K562 (cell line): ENCODE results near the gene CNKSR1. TPM values are rescaled to one million over a fixed set of nuclear protein-coding genes. Genes with fewer than 3 reads are reported as not detected.

Experiments
- BCOR ChIP-seq: fragments of 450-650 bp; IDR thresholded peaks from 2 replicates; pipeline ENCODE4 v1.6.1; 2016
- CHD2 ChIP-seq: IDR thresholded peaks from 2 replicates; pipeline ENCODE4 v1.6.1; 2011; ENCODE audit warnings: low read depth, low read length
- CSDE1 ChIP-seq, 2 experiments: fragments of 450-650 bp; IDR thresholded peaks; 2 replicates each; pipeline ENCODE4 v1.6.1; 2016; ENCODE audit warnings: mild to moderate bottlenecking in 1 of 2
- DLX4 ChIP-seq: fragments of 250-450 bp; sonication (Bioruptor Pico); IDR thresholded peaks from 2 replicates; pipeline ENCODE4 v1.6.1; 2021; ENCODE audit warnings: mild to moderate bottlenecking
- FOXK2 ChIP-seq, 2 experiments: fragments of 450-650 bp; IDR thresholded peaks in 1 of 2; conservative IDR thresholded peaks in 1 of 2; 2 replicates each; pipeline ENCODE4 v1.6.1; 2016; ENCODE audit warnings: low read depth in 2 of 2, mild to moderate bottlenecking in 1 of 2
- FOXP4 ChIP-seq: sonication (generic); formaldehyde crosslinking; IDR thresholded peaks from 2 replicates; pipeline ENCODE4 v1.8.0; 2022; ENCODE audit warnings: mild to moderate bottlenecking, missing genetic modification reagents, borderline replicate concordance
- KDM4B ChIP-seq, 2 experiments: fragments of 450-650 bp in 1 of 2; sonication (generic) in 1 of 2; IDR thresholded peaks; 2 replicates each; pipeline ENCODE4 v1.6.1; 2016 to 2017; ENCODE audit warnings: borderline replicate concordance in 2 of 2, antibody characterized with exemption in 1 of 2, low read depth in 1 of 2, mild to moderate bottlenecking in 1 of 2
- KLF10 ChIP-seq: fragments of 250-450 bp; sonication (Bioruptor Pico); IDR thresholded peaks from 2 replicates; pipeline ENCODE4 v1.6.1; 2021; ENCODE audit warnings: matching md5 sums
- MITF ChIP-seq: IDR thresholded peaks from 2 replicates; pipeline ENCODE4 v1.6.1; 2014; ENCODE audit warnings: antibody characterized with exemption
- MYNN ChIP-seq, 2 experiments: sonication (generic); formaldehyde crosslinking in 1 of 2; IDR thresholded peaks; 2 replicates each; pipeline versions ENCODE4 v1.5.0 to v1.6.1; 2016 to 2020; ENCODE audit warnings: antibody characterized with exemption in 1 of 2, missing genetic modification reagents in 1 of 2
- NFE2L1 ChIP-seq: fragments of 450-650 bp; IDR thresholded peaks from 2 replicates; pipeline ENCODE4 v1.6.1; 2016; ENCODE audit warnings: missing genetic modification characterization, low read depth, mild to moderate bottlenecking, missing compliant biosample characterization, moderate library complexity, borderline replicate concordance
- NFIC ChIP-seq: fragments of 450-650 bp; IDR thresholded peaks from 2 replicates; pipeline ENCODE4 v1.6.1; 2017; ENCODE audit warnings: mild to moderate bottlenecking, inconsistent platforms
- NR0B1 ChIP-seq: fragments of 450-650 bp; IDR thresholded peaks from one replicate; pipeline ENCODE4 v1.6.1; 2018; ENCODE audit warnings: mild to moderate bottlenecking, moderate library complexity; ENCODE audit not compliant: partially characterized antibody
- RNF2 ChIP-seq: sonication (generic); IDR thresholded peaks from 2 replicates; pipeline ENCODE4 v1.6.1; 2016
- SRSF1 ChIP-seq: fragments of 200-400 bp; formaldehyde crosslinking; IDR thresholded peaks from 2 replicates; pipeline ENCODE4 v1.6.1; 2017; ENCODE audit warnings: mild to moderate bottlenecking, low read depth, low read length, moderate library complexity
- SRSF7 ChIP-seq: fragments of 200-400 bp; formaldehyde crosslinking; optimal IDR thresholded peaks from 2 replicates; pipeline ENCODE3; 2017; ENCODE audit warnings: mild to moderate bottlenecking, low read depth, low read length
- THAP12 ChIP-seq: fragments of 250-450 bp; sonication (Bioruptor Pico); IDR thresholded peaks from 2 replicates; pipeline ENCODE4 v1.9.0; 2021; ENCODE audit warnings: mild to moderate bottlenecking, inconsistent platforms
- TRIM28 ChIP-seq: fragments of 450-650 bp; IDR thresholded peaks from 2 replicates; pipeline ENCODE4 v1.6.1; 2017
- ZBED1 ChIP-seq: IDR thresholded peaks from 2 replicates; pipeline ENCODE4 v1.6.1; 2014
- ZEB2 ChIP-seq: fragments of 450-650 bp; IDR thresholded peaks from 2 replicates; pipeline ENCODE4 v1.6.1; 2016
- ZNF644 ChIP-seq: fragments of 200-800 bp; sonication (Bioruptor generic); IDR thresholded peaks from 2 replicates; pipeline ENCODE4 v1.6.1; 2016; ENCODE audit warnings: low read depth, missing genetic modification characterization, missing compliant biosample characterization
- polyA plus RNA-seq, 8 experiments: library from polyadenylated mRNA; depleted of rRNA in 4 of 8; stranded (reverse) in 5 of 8; unstranded in 3 of 8; fragments of >200 nt; fragmentation: Nextera tagmentation in 2 of 8; fragmentation: Illumina TruSeq in 1 of 8; extraction: Ambion mirVana in 2 of 8; extraction: Trizol in 1 of 8; gene quantifications; 2 replicates each; pipeline versions ENCODE4 v1.2.1 to v1.2.3, GENCODE V29; 2011 to 2014; ENCODE audit warnings: inconsistent platforms in 1 of 8, missing spikeins in 1 of 8
- total RNA-seq, 7 experiments: library from RNA; depleted of rRNA in 6 of 7; stranded (reverse); fragments of >200 nt in 6 of 7; fragmentation: Illumina TruSeq in 2 of 7; extraction: Trizol in 2 of 7; gene quantifications; 2 replicates each; pipeline versions ENCODE4 v1.2.1 to v1.2.3, GENCODE V29; 2011 to 2021; ENCODE audit warnings: low replicate concordance in 1 of 7

Gene CNKSR1
- total and polyA plus RNA-seq, 9 of the 15 experiments (the other 6 are each of a cell fraction or from before 2014, with no cell fraction given): 0.03 to 2.8 (median 1.1) TPM

- TF ChIP-seq FOXP4 (CRISPR knock-in tag) (peak; percentile 63; the same call in 1 of the 2 replicates), ZEB2 (no peak), MYNN (IDR thresholded peaks at IDR 0.05) (no peak), MYNN (CRISPR knock-in tag; IDR thresholded peaks at IDR 0.05) (no peak), SRSF7 (no peak), SRSF1 (no peak), KDM4B (IDR thresholded peaks at IDR 0.05; ENCODE audit: borderline replicate concordance in 2 of 2, low read depth in 1 of 2) (peak in 1 of 2 experiments; percentile 67; a peak in 1 of 4 replicates), RNF2 (peak; percentile 80), ZNF644 (tag) (peak; percentile 51; the same call in 1 of the 2 replicates), NFIC (no peak), MITF (no peak), THAP12 (CRISPR knock-in tag) (0 out of 2 replicates have a peak, but pooled peaks have one; percentile 63), NFE2L1 (no peak), BCOR (peak; percentile 34; the same call in 1 of the 2 replicates), TRIM28 (no peak), ZBED1 (no peak), CHD2 (0 out of 2 replicates have a peak, but pooled peaks have one; percentile 14), FOXK2 (conservative IDR thresholded peaks at IDR 0.05 in 1 of 2, IDR thresholded peaks at IDR 0.05 in 1 of 2; ENCODE audit: low read depth in 2 of 2) (no peak), KLF10 (CRISPR knock-in tag) (peak; percentile 12; the same call in 1 of the 2 replicates), CSDE1 (IDR thresholded peaks at IDR 0.05) (no peak), NR0B1 (no peak), DLX4 (CRISPR knock-in tag) (no peak)
Measured at GRCh38 chr1:26161415-26162219, 15.7 kb upstream of the CNKSR1 start (continued).
